Astrocyte (in vitro differentiated cells and primary cell): ENCODE measurements around the gene NINJ1. TPM values are rescaled to one million over a fixed set of nuclear protein-coding genes. Genes with fewer than 3 reads are reported as not detected.

Experiments used
- DNase-seq: peaks from one replicate; pipeline ENCODE4 v3.0.0-alpha.2; 2010; ENCODE audit warnings: low read depth
- FAIRE-seq: peaks from 2 replicates; lab custom pipeline; 2011; peaks lifted over from hg19 to GRCh38; lab: Jason Lieb, UNC
- H2AFZ ChIP-seq: 2 replicates; pipeline ENCODE4 v1.6.0; 2012; ENCODE audit warnings: low read depth, low read length, inconsistent platforms
- H3K27ac ChIP-seq: 2 replicates; pipeline ENCODE4 v1.5.1; 2011; ENCODE audit warnings: low read depth, low read length, inconsistent platforms
- H3K27me3 ChIP-seq: 2 replicates; pipeline ENCODE4 v1.6.0; 2011; ENCODE audit warnings: low read length, inconsistent platforms; ENCODE audit not compliant: insufficient read depth
- H3K36me3 ChIP-seq: 2 replicates; pipeline ENCODE4 v1.5.1; 2011; ENCODE audit warnings: low read length, inconsistent platforms; ENCODE audit not compliant: insufficient read depth
- H3K4me1 ChIP-seq: 2 replicates; pipeline ENCODE4 v1.5.1; 2011; ENCODE audit warnings: low read length, inconsistent platforms; ENCODE audit not compliant: insufficient read depth
- H3K4me2 ChIP-seq: 2 replicates; pipeline ENCODE4 v1.6.0; 2012; ENCODE audit warnings: low read length, inconsistent platforms
- H3K4me3 ChIP-seq: 2 replicates; pipeline ENCODE4 v1.5.1; 2011; ENCODE audit warnings: low read depth, mild to moderate bottlenecking, low read length, inconsistent platforms; ENCODE audit not compliant: insufficient read depth
- H3K79me2 ChIP-seq: 2 replicates; pipeline ENCODE4 v1.6.0; 2012; ENCODE audit warnings: mild to moderate bottlenecking, low read length, inconsistent platforms; ENCODE audit not compliant: insufficient read depth
- H3K9ac ChIP-seq: 2 replicates; pipeline ENCODE4 v1.6.0; 2012; ENCODE audit warnings: mild to moderate bottlenecking, low read length, inconsistent platforms
- H3K9me3 ChIP-seq: 2 replicates; pipeline ENCODE4 v1.5.1; 2012; ENCODE audit warnings: low read depth, mild to moderate bottlenecking, low read length, inconsistent platforms; ENCODE audit not compliant: insufficient read depth
- H4K20me1 ChIP-seq: 2 replicates; pipeline ENCODE4 v1.6.0; 2012; ENCODE audit warnings: low read length, inconsistent platforms; ENCODE audit not compliant: insufficient read depth
- H3K27ac Mint-ChIP-seq: one replicate; pipeline ENCODE4 v1.8.0; 2021; ENCODE audit warnings: mild to moderate bottlenecking, mixed read lengths; ENCODE audit not compliant: unreplicated experiment
- H3K27me3 Mint-ChIP-seq: one replicate; pipeline ENCODE4 v1.8.0; 2021; ENCODE audit warnings: low read depth, mixed read lengths; ENCODE audit not compliant: unreplicated experiment
- H3K36me3 Mint-ChIP-seq: one replicate; pipeline ENCODE4 v1.8.0; 2021; ENCODE audit warnings: low read depth, mixed read lengths; ENCODE audit not compliant: unreplicated experiment
- H3K4me1 Mint-ChIP-seq: one replicate; pipeline ENCODE4 v1.8.0; 2021; ENCODE audit warnings: low read depth, mixed read lengths; ENCODE audit not compliant: unreplicated experiment
- H3K4me3 Mint-ChIP-seq: one replicate; pipeline ENCODE4 v1.8.0; 2021; ENCODE audit warnings: mild to moderate bottlenecking, moderate library complexity, mixed read lengths; ENCODE audit not compliant: unreplicated experiment
- H3K9me3 Mint-ChIP-seq: one replicate; pipeline ENCODE4 v1.8.0; 2021; ENCODE audit warnings: mild to moderate bottlenecking, mixed read lengths; ENCODE audit not compliant: unreplicated experiment
- CTCF ChIP-seq: IDR thresholded peaks from 2 replicates; pipeline ENCODE4 v1.5.1; 2011; ENCODE audit warnings: low read depth, mild to moderate bottlenecking, inconsistent platforms, low read length, moderate library complexity; ENCODE audit not compliant: insufficient read depth
- EZH2 ChIP-seq: IDR thresholded peaks from 2 replicates; pipeline ENCODE4 v1.6.1; 2012; ENCODE audit warnings: mild to moderate bottlenecking, low read length, inconsistent platforms; ENCODE audit not compliant: insufficient read depth
- total RNA-seq: library from RNA; stranded (reverse); gene quantifications from 2 replicates; pipeline ENCODE4 v1.2.1, GENCODE V29; 2021

Gene NINJ1
- total RNA-seq, 1 donor from 2014 or later: 28.3 TPM

- no peak overlapping the region for H3K27ac Mint-ChIP-seq
- H3K4me1 Mint-ChIP-seq: peaks cover 2% of the 10 kb centered on the region
- Histone ChIP-seq H3K27ac (no peak overlapping the region), H3K79me2 (no peaks in the 10 kb centered on the region), H3K4me1 (peaks cover 7% of the 10 kb centered on the region), H2AFZ (peak overlapping the region; percentile 66), H3K4me2 (peak overlapping the region; percentile 15), H4K20me1 (no peaks in the 10 kb centered on the region), H3K4me3 (no peak overlapping the region), H3K27me3 (peaks cover 4% of the 10 kb centered on the region), H3K9me3 (no peaks in the 10 kb centered on the region), H3K36me3 (no peaks in the 10 kb centered on the region), H3K9ac (no peak overlapping the region)
- DNase-seq (no peak), FAIRE-seq (no peak)
- H3K27me3 Mint-ChIP-seq: peaks cover 5% of the 10 kb centered on the region
- peaks cover 2% of the 10 kb centered on the region for H3K9me3 Mint-ChIP-seq
- H3K36me3 Mint-ChIP-seq: no peaks in the 10 kb centered on the region
- TF ChIP-seq EZH2: no peak
- no peak for TF ChIP-seq CTCF
- no peak overlapping the region for H3K4me3 Mint-ChIP-seq
These were observed 9.9 kb upstream of the NINJ1 start for GRCh38 chr9:93143830-93144530.

- Mint-ChIP-seq H3K9me3 (peaks cover 3% of the 10 kb centered on the region), H3K36me3 (no peaks in the 10 kb centered on the region), H3K27ac (no peak overlapping the region), H3K4me1 (peaks cover 2% of the 10 kb centered on the region), H3K4me3 (no peak overlapping the region), H3K27me3 (peaks cover 14% of the 10 kb centered on the region)
- Histone ChIP-seq H3K4me1 (peaks cover 7% of the 10 kb centered on the region), H3K36me3 (no peaks in the 10 kb centered on the region), H3K9ac (no peak overlapping the region), H3K27me3 (peaks cover 4% of the 10 kb centered on the region), H3K27ac (no peak overlapping the region), H3K9me3 (no peaks in the 10 kb centered on the region), H3K79me2 (no peaks in the 10 kb centered on the region), H2AFZ (no peak overlapping the region), H3K4me3 (no peak overlapping the region), H3K4me2 (no peak overlapping the region), H4K20me1 (no peaks in the 10 kb centered on the region)
- DNase-seq (no peak), FAIRE-seq (no peak)
- TF ChIP-seq CTCF: no peak
- TF ChIP-seq EZH2: no peak
These were observed 7.9 kb upstream of the NINJ1 start for GRCh38 chr9:93141771-93142483.
